Measurements from ENCODE around the gene PLEKHA8.

The PLEKHA8 gene

GRCh38 chr7:30157204-30157603, 129.0 kb downstream of the PLEKHA8 start:
- no peak for TF ChIP-seq CTCF (IDR thresholded peaks at IDR 0.05; ENCODE audit: borderline replicate concordance, insufficient read depth, low read depth, low read length)
- no peak overlapping the region for H3K4me3 ChIP-seq (ENCODE audit: low read depth, low read length)

GRCh38 chr7:30159163-30159562, 131.0 kb downstream of the PLEKHA8 start:
- TF ChIP-seq CTCF (IDR thresholded peaks at IDR 0.05; ENCODE audit: borderline replicate concordance, insufficient read depth, low read depth, low read length), result no peak

GRCh38 chr7:30159698-30160143, 131.5 kb downstream of the PLEKHA8 start:
- no peak overlapping the region for H3K4me3 ChIP-seq (ENCODE audit: low read depth, low read length)
- TF ChIP-seq CTCF (IDR thresholded peaks at IDR 0.05; ENCODE audit: borderline replicate concordance, insufficient read depth, low read depth, low read length), result no peak

More at GRCh38 chr7:30159163-30159562, 131.0 kb downstream of the PLEKHA8 start:
- H3K4me3 ChIP-seq (ENCODE audit: low read depth, low read length), result no peak overlapping the region

GRCh38 chr7:30160329-30160728, 132.1 kb downstream of the PLEKHA8 start:
- no peak overlapping the region for H3K4me3 ChIP-seq (ENCODE audit: low read depth, low read length)
- TF ChIP-seq CTCF (IDR thresholded peaks at IDR 0.05; ENCODE audit: borderline replicate concordance, insufficient read depth, low read depth, low read length), result no peak

- TF ChIP-seq CTCF (IDR thresholded peaks at IDR 0.05; ENCODE audit: borderline replicate concordance, insufficient read depth, low read depth, low read length), result no peak
- H3K4me3 ChIP-seq (ENCODE audit: low read depth, low read length), result no peak overlapping the region
These were observed 133.9 kb downstream of the PLEKHA8 start for GRCh38 chr7:30162133-30162532.

- no peak overlapping the region for H3K4me3 ChIP-seq (ENCODE audit: low read depth, low read length)
- no peak for TF ChIP-seq CTCF (IDR thresholded peaks at IDR 0.05; ENCODE audit: borderline replicate concordance, insufficient read depth, low read depth, low read length)
These were observed 134.5 kb downstream of the PLEKHA8 start for GRCh38 chr7:30162622-30163124.

- no peak for TF ChIP-seq CTCF (IDR thresholded peaks at IDR 0.05; ENCODE audit: borderline replicate concordance, insufficient read depth, low read depth, low read length)
- no peak overlapping the region for H3K4me3 ChIP-seq (ENCODE audit: low read depth, low read length)
These were observed 135.2 kb downstream of the PLEKHA8 start for GRCh38 chr7:30163231-30163894.
